RWPE2 (cell line): ENCODE results near the gene PTK6.

ENCODE experiments used
- ATAC-seq: fragments of 200-7000 bp; cut with Tn5 transposase; 3 replicates; pipeline ENCODE4 v1.9.1; 2021; ENCODE audit warnings: low read depth
- DNase-seq: peaks from one replicate; pipeline ENCODE4 v3.0.0-alpha.2; 2020; ENCODE audit warnings: low spot score
- H3K27ac ChIP-seq: fragments of 450-650 bp; 2 replicates; pipeline ENCODE4 v1.5.1; 2017; ENCODE audit warnings: mild to moderate bottlenecking; ENCODE audit not compliant: poor library complexity, severe bottlenecking
- H3K27me3 ChIP-seq: fragments of 250-450 bp; sonication (Bioruptor Pico); 2 replicates; pipeline ENCODE4 v1.5.1; 2021; ENCODE audit warnings: mild to moderate bottlenecking, moderate library complexity; ENCODE audit not compliant: insufficient read depth, poor library complexity, severe bottlenecking
- H3K36me3 ChIP-seq: fragments of 250-450 bp; sonication (Bioruptor Pico); 2 replicates; pipeline ENCODE4 v1.5.1; 2020; ENCODE audit warnings: low read depth, mild to moderate bottlenecking, moderate library complexity
- H3K4me1 ChIP-seq: fragments of 250-450 bp; sonication (Bioruptor Pico); 2 replicates; pipeline ENCODE4 v1.5.1; 2021; ENCODE audit warnings: mild to moderate bottlenecking, moderate library complexity; ENCODE audit not compliant: insufficient read depth, poor library complexity, severe bottlenecking
- H3K4me3 ChIP-seq: fragments of 250-450 bp; sonication (Bioruptor Pico); 2 replicates; pipeline ENCODE4 v1.5.1; 2021; ENCODE audit warnings: mild to moderate bottlenecking, moderate library complexity; ENCODE audit not compliant: severe bottlenecking
- H3K9me3 ChIP-seq: fragments of 250-450 bp; sonication (Bioruptor Pico); 2 replicates; pipeline ENCODE4 v1.5.1; 2021; ENCODE audit warnings: mild to moderate bottlenecking, moderate library complexity; ENCODE audit not compliant: severe bottlenecking
- CTCF ChIP-seq: fragments of 450-650 bp; IDR thresholded peaks from one replicate; pipeline ENCODE4 v1.5.1; 2017; ENCODE audit warnings: mild to moderate bottlenecking, moderate library complexity; ENCODE audit not compliant: poor library complexity, severe bottlenecking

PTK6 gene

GRCh38 chr20:63529180-63529860, 7.9 kb downstream of the PTK6 start:
- no peaks in the 10 kb centered on the region for H3K9me3 ChIP-seq
- H3K4me3 ChIP-seq, result no peak overlapping the region
- DNase-seq (peak; percentile 88), ATAC-seq (peak; percentile 0)
- TF ChIP-seq CTCF, result no peak
- H3K27me3 ChIP-seq, result no peaks in the 10 kb centered on the region
- peaks cover 7% of the 10 kb centered on the region for H3K4me1 ChIP-seq
- peaks cover 20% of the 10 kb centered on the region for H3K36me3 ChIP-seq
- no peak overlapping the region for H3K27ac ChIP-seq

GRCh38 chr20:63527184-63527583, 10.0 kb downstream of the PTK6 start:
- H3K4me3 ChIP-seq, result no peak overlapping the region
- DNase-seq, result no peak
- H3K36me3 ChIP-seq, result peaks cover 37% of the 10 kb centered on the region
- no peak for ATAC-seq
- no peaks in the 10 kb centered on the region for H3K27me3 ChIP-seq
- no peak for TF ChIP-seq CTCF
- H3K9me3 ChIP-seq, result peaks cover 10% of the 10 kb centered on the region
- peaks cover 3% of the 10 kb centered on the region for H3K4me1 ChIP-seq
- H3K27ac ChIP-seq, result no peak overlapping the region

- Histone ChIP-seq H3K36me3 (peaks cover 43% of the 10 kb centered on the region), H3K27me3 (no peaks in the 10 kb centered on the region), H3K4me1 (peaks cover 5% of the 10 kb centered on the region), H3K27ac (peak overlapping the region; percentile 0), H3K4me3 (no peak overlapping the region), H3K9me3 (peaks cover 10% of the 10 kb centered on the region)
- peak; percentile 3 for ATAC-seq
- no peak for DNase-seq
- no peak for TF ChIP-seq CTCF
Observed at GRCh38 chr20:63525971-63526370, 11.2 kb downstream of the PTK6 start.

- peaks cover 10% of the 10 kb centered on the region for H3K9me3 ChIP-seq
- DNase-seq (no peak), ATAC-seq (no peak)
- H3K4me3 ChIP-seq, result no peak overlapping the region
- H3K27ac ChIP-seq, result peak overlapping the region; percentile 0
- no peaks in the 10 kb centered on the region for H3K27me3 ChIP-seq
- TF ChIP-seq CTCF, result no peak
- peaks cover 43% of the 10 kb centered on the region for H3K36me3 ChIP-seq
- peaks cover 5% of the 10 kb centered on the region for H3K4me1 ChIP-seq
Observed at GRCh38 chr20:63525185-63525584, 12.0 kb downstream of the PTK6 start.

- H3K27ac ChIP-seq, result no peak overlapping the region
- no peaks in the 10 kb centered on the region for H3K27me3 ChIP-seq
- TF ChIP-seq CTCF, result no peak
- DNase-seq (peak; percentile 90), ATAC-seq (no peak)
- peaks cover 5% of the 10 kb centered on the region for H3K4me1 ChIP-seq
- H3K4me3 ChIP-seq, result no peak overlapping the region
- peaks cover 29% of the 10 kb centered on the region for H3K36me3 ChIP-seq
- peaks cover 10% of the 10 kb centered on the region for H3K9me3 ChIP-seq
Observed at GRCh38 chr20:63522981-63523611, 14.1 kb downstream of the PTK6 start.
